K562 (cell line): ENCODE data around the gene LZTR1. TPM values are rescaled to one million over a fixed set of nuclear protein-coding genes. Genes with fewer than 3 reads are reported as not detected.

Source experiments
- CBX1 ChIP-seq: sonication (generic); IDR thresholded peaks from 2 replicates; pipeline ENCODE4 v1.6.1; 2016; ENCODE audit warnings: antibody characterized with exemption, low read depth, mild to moderate bottlenecking
- ELF4 ChIP-seq: fragments of 450-650 bp; formaldehyde crosslinking; IDR thresholded peaks from 2 replicates; pipeline ENCODE4 v1.4.0; 2022; ENCODE audit warnings: missing genetic modification characterization
- FOXJ3 ChIP-seq: sonication (generic); formaldehyde crosslinking; IDR thresholded peaks from 2 replicates; pipeline ENCODE4 v1.4.0; 2020; ENCODE audit warnings: mild to moderate bottlenecking, missing genetic modification reagents
- GABPB2 ChIP-seq: fragments of 250-450 bp; sonication (Bioruptor Pico); conservative IDR thresholded peaks from 2 replicates; pipeline ENCODE4 v1.5.1; 2021; ENCODE audit warnings: mild to moderate bottlenecking
- IRF2 ChIP-seq: sonication (generic); formaldehyde crosslinking; IDR thresholded peaks from 2 replicates; pipeline ENCODE4 v1.8.1; 2022; ENCODE audit warnings: mild to moderate bottlenecking, missing genetic modification reagents
- KAT2B ChIP-seq: IDR thresholded peaks from one replicate; pipeline ENCODE4 v1.6.1; 2012; ENCODE audit warnings: low read depth, mild to moderate bottlenecking, control low read depth, inconsistent platforms, low read length, moderate library complexity
- RAD21 ChIP-seq, 2 experiments: fragments of 250-450 bp in 1 of 2; fragments of 450-650 bp in 1 of 2; sonication (Bioruptor Pico) in 1 of 2; formaldehyde crosslinking in 1 of 2; IDR thresholded peaks in 1 of 2; conservative IDR thresholded peaks in 1 of 2; 2 replicates each; pipeline versions ENCODE4 v1.4.0 to v1.8.0; 2020 to 2022; ENCODE audit warnings: mild to moderate bottlenecking in 2 of 2, moderate library complexity in 1 of 2
- ZC3H4 ChIP-seq: sonication (generic); formaldehyde crosslinking; IDR thresholded peaks from 2 replicates; pipeline ENCODE4 v1.9.0; 2021; ENCODE audit warnings: missing genetic modification reagents, borderline replicate concordance
- ZNF124 ChIP-seq: sonication (generic); formaldehyde crosslinking; IDR thresholded peaks from 2 replicates; pipeline ENCODE4 v1.8.1; 2022; ENCODE audit warnings: missing genetic modification reagents
- ZNF707 ChIP-seq: fragments of 250-450 bp; sonication (Bioruptor Pico); conservative IDR thresholded peaks from 2 replicates; pipeline ENCODE4 v1.8.0; 2022; ENCODE audit warnings: inconsistent platforms, mild to moderate bottlenecking, moderate library complexity
- ZNF764 ChIP-seq: fragments of 250-450 bp; sonication (Bioruptor Pico); IDR thresholded peaks from 2 replicates; pipeline ENCODE4 v1.4.0; 2020; ENCODE audit warnings: low read depth, mild to moderate bottlenecking, moderate library complexity
- polyA plus RNA-seq, 8 experiments: library from polyadenylated mRNA; depleted of rRNA in 4 of 8; stranded (reverse) in 5 of 8; unstranded in 3 of 8; fragments of >200 nt; fragmentation: Nextera tagmentation in 2 of 8; fragmentation: Illumina TruSeq in 1 of 8; extraction: Ambion mirVana in 2 of 8; extraction: Trizol in 1 of 8; gene quantifications; 2 replicates each; pipeline versions ENCODE4 v1.2.1 to v1.2.3, GENCODE V29; 2011 to 2014; ENCODE audit warnings: inconsistent platforms in 1 of 8, missing spikeins in 1 of 8
- total RNA-seq, 7 experiments: library from RNA; depleted of rRNA in 6 of 7; stranded (reverse); fragments of >200 nt in 6 of 7; fragmentation: Illumina TruSeq in 2 of 7; extraction: Trizol in 2 of 7; gene quantifications; 2 replicates each; pipeline versions ENCODE4 v1.2.1 to v1.2.3, GENCODE V29; 2011 to 2021; ENCODE audit warnings: low replicate concordance in 1 of 7
- TF ChIP-seq, protein P1 (sequence below): fragments of 250-450 bp; sonication (Bioruptor Pico); IDR thresholded peaks from 2 replicates; pipeline ENCODE4 v1.4.0; 2020; ENCODE audit warnings: borderline replicate concordance
- TF ChIP-seq, protein P2 (sequence below), 3 experiments: fragments of 200-800 bp in 1 of 3; fragments of 250-450 bp in 1 of 3; fragments of 450-650 bp in 1 of 3; sonication (Bioruptor Pico) in 1 of 3; sonication (Bioruptor generic) in 1 of 3; formaldehyde crosslinking in 1 of 3; IDR thresholded peaks; 2 replicates each; pipeline versions ENCODE4 v1.6.1 to v1.8.0; 2016 to 2022; ENCODE audit warnings: mild to moderate bottlenecking in 2 of 3, missing genetic modification characterization in 2 of 3, missing compliant biosample characterization in 1 of 3, moderate library complexity in 1 of 3
- TF ChIP-seq, protein P3 (sequence below): fragments of 250-450 bp; sonication (Bioruptor Pico); IDR thresholded peaks from 2 replicates; pipeline ENCODE4 v1.4.0; 2020; ENCODE audit warnings: mild to moderate bottlenecking, moderate library complexity, borderline replicate concordance
- TF ChIP-seq, protein P4 (sequence below): fragments of 250-450 bp; sonication (Bioruptor Pico); IDR thresholded peaks from 2 replicates; pipeline ENCODE4 v1.8.0; 2021; ENCODE audit warnings: moderate library complexity, mild to moderate bottlenecking, inconsistent platforms
- TF ChIP-seq, protein P5 (sequence below): fragments of 450-650 bp; IDR thresholded peaks from 2 replicates; pipeline ENCODE4 v1.6.1; 2016; ENCODE audit warnings: low read depth, mild to moderate bottlenecking, moderate library complexity

The LZTR1 gene
- total and polyA plus RNA-seq, 9 of the 15 experiments (the other 6 are each of a cell fraction or from before 2014, with no cell fraction given): 2.2 to 135 (median 63.0) TPM

DNA sequence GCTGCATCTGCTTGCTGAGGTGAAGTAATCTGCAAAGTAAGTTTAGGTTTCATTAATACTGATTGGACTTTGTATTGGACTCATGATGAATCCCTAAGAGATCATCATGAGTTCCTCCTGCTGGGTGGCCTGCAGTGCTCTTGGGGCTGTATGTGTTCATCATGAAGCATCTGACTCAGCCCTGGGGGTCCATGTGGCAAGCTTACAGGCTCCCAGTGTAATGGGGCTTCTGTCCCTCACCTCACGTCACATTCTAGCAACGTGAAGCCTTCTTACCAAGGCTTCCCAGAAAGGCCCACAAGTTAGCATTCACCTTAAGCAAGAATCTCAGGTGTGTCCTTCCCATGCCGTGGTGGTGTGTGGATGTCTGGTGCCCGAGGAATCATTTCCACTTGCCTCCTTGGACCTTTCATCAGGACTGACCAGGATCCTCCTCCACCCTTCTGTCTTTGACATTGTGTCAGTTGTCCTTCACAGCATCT is 41.2 kb upstream of the LZTR1 start (continued):
- TF ChIP-seq IRF2: 0 out of 2 replicates have a peak, but pooled peaks have one; percentile 72
- TF ChIP-seq GABPB2 (CRISPR knock-in tag): no peak
- no peak for TF ChIP-seq CBX1
- TF ChIP-seq, protein P1, sequence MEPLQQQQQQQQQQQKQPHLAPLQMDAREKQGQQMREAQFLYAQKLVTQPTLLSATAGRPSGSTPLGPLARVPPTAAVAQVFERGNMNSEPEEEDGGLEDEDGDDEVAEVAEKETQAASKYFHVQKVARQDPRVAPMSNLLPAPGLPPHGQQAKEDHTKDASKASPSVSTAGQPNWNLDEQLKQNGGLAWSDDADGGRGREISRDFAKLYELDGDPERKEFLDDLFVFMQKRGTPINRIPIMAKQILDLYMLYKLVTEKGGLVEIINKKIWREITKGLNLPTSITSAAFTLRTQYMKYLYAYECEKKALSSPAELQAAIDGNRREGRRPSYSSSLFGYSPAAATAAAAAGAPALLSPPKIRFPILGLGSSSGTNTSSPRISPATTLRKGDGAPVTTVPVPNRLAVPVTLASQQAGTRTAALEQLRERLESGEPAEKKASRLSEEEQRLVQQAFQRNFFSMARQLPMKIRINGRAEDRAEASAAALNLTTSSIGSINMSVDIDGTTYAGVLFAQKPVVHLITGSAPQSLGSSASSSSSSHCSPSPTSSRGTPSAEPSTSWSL (CRISPR knock-in tag): peak; percentile 91
- TF ChIP-seq ZC3H4 (CRISPR knock-in tag): 0 out of 2 replicates have a peak, but pooled peaks have one; percentile 60
- 0 out of 2 replicates have a peak, but pooled peaks have one; percentile 58 for TF ChIP-seq ELF4 (CRISPR knock-in tag)
- TF ChIP-seq, protein P2, sequence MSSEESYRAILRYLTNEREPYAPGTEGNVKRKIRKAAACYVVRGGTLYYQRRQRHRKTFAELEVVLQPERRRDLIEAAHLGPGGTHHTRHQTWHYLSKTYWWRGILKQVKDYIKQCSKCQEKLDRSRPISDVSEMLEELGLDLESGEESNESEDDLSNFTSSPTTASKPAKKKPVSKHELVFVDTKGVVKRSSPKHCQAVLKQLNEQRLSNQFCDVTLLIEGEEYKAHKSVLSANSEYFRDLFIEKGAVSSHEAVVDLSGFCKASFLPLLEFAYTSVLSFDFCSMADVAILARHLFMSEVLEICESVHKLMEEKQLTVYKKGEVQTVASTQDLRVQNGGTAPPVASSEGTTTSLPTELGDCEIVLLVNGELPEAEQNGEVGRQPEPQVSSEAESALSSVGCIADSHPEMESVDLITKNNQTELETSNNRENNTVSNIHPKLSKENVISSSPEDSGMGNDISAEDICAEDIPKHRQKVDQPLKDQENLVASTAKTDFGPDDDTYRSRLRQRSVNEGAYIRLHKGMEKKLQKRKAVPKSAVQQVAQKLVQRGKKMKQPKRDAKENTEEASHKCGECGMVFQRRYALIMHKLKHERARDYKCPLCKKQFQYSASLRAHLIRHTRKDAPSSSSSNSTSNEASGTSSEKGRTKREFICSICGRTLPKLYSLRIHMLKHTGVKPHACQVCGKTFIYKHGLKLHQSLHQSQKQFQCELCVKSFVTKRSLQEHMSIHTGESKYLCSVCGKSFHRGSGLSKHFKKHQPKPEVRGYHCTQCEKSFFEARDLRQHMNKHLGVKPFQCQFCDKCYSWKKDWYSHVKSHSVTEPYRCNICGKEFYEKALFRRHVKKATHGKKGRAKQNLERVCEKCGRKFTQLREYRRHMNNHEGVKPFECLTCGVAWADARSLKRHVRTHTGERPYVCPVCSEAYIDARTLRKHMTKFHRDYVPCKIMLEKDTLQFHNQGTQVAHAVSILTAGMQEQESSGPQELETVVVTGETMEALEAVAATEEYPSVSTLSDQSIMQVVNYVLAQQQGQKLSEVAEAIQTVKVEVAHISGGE (CRISPR knock-in tag; IDR thresholded peaks at IDR 0.05): peak in 1 of 3 experiments; percentile 35; a peak in 1 of 6 replicates
- peak; percentile 72; the same call in 1 of the 2 replicates for TF ChIP-seq ZNF124 (CRISPR knock-in tag)
- TF ChIP-seq KAT2B: peak; percentile 12
- TF ChIP-seq ZNF764 (CRISPR knock-in tag): 0 out of 2 replicates have a peak, but pooled peaks have one; percentile 32
- TF ChIP-seq, protein P3, sequence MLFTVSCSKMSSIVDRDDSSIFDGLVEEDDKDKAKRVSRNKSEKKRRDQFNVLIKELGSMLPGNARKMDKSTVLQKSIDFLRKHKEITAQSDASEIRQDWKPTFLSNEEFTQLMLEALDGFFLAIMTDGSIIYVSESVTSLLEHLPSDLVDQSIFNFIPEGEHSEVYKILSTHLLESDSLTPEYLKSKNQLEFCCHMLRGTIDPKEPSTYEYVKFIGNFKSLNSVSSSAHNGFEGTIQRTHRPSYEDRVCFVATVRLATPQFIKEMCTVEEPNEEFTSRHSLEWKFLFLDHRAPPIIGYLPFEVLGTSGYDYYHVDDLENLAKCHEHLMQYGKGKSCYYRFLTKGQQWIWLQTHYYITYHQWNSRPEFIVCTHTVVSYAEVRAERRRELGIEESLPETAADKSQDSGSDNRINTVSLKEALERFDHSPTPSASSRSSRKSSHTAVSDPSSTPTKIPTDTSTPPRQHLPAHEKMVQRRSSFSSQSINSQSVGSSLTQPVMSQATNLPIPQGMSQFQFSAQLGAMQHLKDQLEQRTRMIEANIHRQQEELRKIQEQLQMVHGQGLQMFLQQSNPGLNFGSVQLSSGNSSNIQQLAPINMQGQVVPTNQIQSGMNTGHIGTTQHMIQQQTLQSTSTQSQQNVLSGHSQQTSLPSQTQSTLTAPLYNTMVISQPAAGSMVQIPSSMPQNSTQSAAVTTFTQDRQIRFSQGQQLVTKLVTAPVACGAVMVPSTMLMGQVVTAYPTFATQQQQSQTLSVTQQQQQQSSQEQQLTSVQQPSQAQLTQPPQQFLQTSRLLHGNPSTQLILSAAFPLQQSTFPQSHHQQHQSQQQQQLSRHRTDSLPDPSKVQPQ (CRISPR knock-in tag): 0 out of 2 replicates have a peak, but pooled peaks have one; percentile 11
- TF ChIP-seq FOXJ3 (CRISPR knock-in tag): no peak
- TF ChIP-seq, protein P4, sequence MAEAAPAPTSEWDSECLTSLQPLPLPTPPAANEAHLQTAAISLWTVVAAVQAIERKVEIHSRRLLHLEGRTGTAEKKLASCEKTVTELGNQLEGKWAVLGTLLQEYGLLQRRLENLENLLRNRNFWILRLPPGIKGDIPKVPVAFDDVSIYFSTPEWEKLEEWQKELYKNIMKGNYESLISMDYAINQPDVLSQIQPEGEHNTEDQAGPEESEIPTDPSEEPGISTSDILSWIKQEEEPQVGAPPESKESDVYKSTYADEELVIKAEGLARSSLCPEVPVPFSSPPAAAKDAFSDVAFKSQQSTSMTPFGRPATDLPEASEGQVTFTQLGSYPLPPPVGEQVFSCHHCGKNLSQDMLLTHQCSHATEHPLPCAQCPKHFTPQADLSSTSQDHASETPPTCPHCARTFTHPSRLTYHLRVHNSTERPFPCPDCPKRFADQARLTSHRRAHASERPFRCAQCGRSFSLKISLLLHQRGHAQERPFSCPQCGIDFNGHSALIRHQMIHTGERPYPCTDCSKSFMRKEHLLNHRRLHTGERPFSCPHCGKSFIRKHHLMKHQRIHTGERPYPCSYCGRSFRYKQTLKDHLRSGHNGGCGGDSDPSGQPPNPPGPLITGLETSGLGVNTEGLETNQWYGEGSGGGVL: 0 out of 2 replicates have a peak, but pooled peaks have one; percentile 52
- TF ChIP-seq, protein P5, sequence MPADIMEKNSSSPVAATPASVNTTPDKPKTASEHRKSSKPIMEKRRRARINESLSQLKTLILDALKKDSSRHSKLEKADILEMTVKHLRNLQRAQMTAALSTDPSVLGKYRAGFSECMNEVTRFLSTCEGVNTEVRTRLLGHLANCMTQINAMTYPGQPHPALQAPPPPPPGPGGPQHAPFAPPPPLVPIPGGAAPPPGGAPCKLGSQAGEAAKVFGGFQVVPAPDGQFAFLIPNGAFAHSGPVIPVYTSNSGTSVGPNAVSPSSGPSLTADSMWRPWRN: no peak
- 0 out of 2 replicates have a peak, but pooled peaks have one; percentile 39 for TF ChIP-seq ZNF707
- TF ChIP-seq RAD21 (CRISPR knock-in tag; conservative IDR thresholded peaks at IDR 0.05 in 1 of 2, IDR thresholded peaks at IDR 0.05 in 1 of 2): no peak
